ENCODE data around the gene PLPPR2.

DNA sequence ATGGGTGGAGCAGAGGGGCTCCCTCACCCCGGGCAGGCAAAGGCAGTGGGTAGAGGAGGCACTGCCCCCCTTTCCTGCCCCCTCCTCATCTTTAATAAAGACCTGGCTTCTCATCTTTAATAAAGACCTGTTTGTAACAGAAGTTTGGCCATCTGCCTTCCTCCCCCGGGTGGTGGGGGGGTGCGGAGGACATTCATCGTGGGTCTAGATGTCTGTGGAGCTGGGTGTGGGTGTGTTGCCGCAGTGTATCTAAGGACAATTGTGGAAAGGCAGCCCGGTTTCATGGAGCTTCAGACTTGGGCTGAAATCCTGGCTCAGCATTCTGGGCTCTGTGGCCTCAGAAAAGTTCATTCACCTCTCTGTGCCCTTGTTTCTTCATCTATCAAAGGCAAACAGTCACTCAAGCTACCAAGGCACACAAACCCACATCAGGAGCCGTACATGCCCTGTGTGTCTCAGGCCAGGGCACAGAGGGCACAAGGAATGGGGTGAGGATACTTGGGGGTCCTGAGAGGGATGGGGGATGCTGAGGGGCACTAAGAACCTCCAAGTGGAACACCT lies 10.4 kb downstream of the PLPPR2 start:
- TF ChIP-seq, protein P1, sequence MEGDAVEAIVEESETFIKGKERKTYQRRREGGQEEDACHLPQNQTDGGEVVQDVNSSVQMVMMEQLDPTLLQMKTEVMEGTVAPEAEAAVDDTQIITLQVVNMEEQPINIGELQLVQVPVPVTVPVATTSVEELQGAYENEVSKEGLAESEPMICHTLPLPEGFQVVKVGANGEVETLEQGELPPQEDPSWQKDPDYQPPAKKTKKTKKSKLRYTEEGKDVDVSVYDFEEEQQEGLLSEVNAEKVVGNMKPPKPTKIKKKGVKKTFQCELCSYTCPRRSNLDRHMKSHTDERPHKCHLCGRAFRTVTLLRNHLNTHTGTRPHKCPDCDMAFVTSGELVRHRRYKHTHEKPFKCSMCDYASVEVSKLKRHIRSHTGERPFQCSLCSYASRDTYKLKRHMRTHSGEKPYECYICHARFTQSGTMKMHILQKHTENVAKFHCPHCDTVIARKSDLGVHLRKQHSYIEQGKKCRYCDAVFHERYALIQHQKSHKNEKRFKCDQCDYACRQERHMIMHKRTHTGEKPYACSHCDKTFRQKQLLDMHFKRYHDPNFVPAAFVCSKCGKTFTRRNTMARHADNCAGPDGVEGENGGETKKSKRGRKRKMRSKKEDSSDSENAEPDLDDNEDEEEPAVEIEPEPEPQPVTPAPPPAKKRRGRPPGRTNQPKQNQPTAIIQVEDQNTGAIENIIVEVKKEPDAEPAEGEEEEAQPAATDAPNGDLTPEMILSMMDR (IDR thresholded peaks at IDR 0.05) = no peak
- TF ChIP-seq POLR2A (IDR thresholded peaks at IDR 0.05) = no peak
